Immature natural killer cell (primary cell): ENCODE measurements around the gene SPRED1. TPM values are rescaled to one million over a fixed set of nuclear protein-coding genes. Genes with fewer than 3 reads are reported as not detected.
"Not testable (repeated sequence)": the region's sequence is repeated elsewhere in the genome, so short reads cannot be mapped to it uniquely, and the experiment has no call there.

ENCODE experiments used
- DNase-seq, 3 donors: peaks; one replicate each; pipeline ENCODE4 v3.0.0; 2022; ENCODE audit warnings: mixed read lengths in 1 of 3
- H3K27ac Mint-ChIP-seq, 6 donors: one replicate each; pipeline ENCODE4 v1.8.0; 2020; ENCODE audit warnings: mixed read lengths in 6 of 6, mild to moderate bottlenecking in 5 of 6, inconsistent platforms in 4 of 6, moderate library complexity in 3 of 6
- H3K27me3 Mint-ChIP-seq, 3 donors: one replicate each; pipeline ENCODE4 v1.8.0; 2020 to 2021; ENCODE audit warnings: low read depth in 3 of 3, mild to moderate bottlenecking in 3 of 3, mixed read lengths in 3 of 3, moderate library complexity in 3 of 3, inconsistent platforms in 1 of 3
- H3K36me3 Mint-ChIP-seq, 3 donors: one replicate each; pipeline ENCODE4 v1.8.0; 2020; ENCODE audit warnings: mixed read lengths in 3 of 3, inconsistent platforms in 2 of 3, mild to moderate bottlenecking in 2 of 3
- H3K4me1 Mint-ChIP-seq, 2 donors: one replicate each; pipeline ENCODE4 v1.8.0; 2020; ENCODE audit warnings: inconsistent platforms in 2 of 2, mild to moderate bottlenecking in 2 of 2, mixed read lengths in 2 of 2, moderate library complexity in 1 of 2
- H3K4me3 Mint-ChIP-seq, 5 donors: one replicate each; pipeline ENCODE4 v1.8.0; 2020; ENCODE audit warnings: mild to moderate bottlenecking in 5 of 5, mixed read lengths in 5 of 5, inconsistent platforms in 3 of 5, moderate library complexity in 3 of 5
- H3K9me3 Mint-ChIP-seq, 6 donors: one replicate each; pipeline ENCODE4 v1.8.0; 2020; ENCODE audit warnings: mild to moderate bottlenecking in 6 of 6, mixed read lengths in 6 of 6, inconsistent platforms in 4 of 6, moderate library complexity in 3 of 6
- polyA plus RNA-seq, 3 donors: library from polyadenylated mRNA; unstranded; fragments of 300-500 nt; fragmentation: Illumina TruSeq; gene quantifications; one replicate each; pipeline ENCODE4 v1.2.3, GENCODE V29; 2021

Gene SPRED1
- polyA plus RNA-seq, 3 donors from 2014 or later, result 0.10 to 0.99 TPM; not detected in 1

DNA sequence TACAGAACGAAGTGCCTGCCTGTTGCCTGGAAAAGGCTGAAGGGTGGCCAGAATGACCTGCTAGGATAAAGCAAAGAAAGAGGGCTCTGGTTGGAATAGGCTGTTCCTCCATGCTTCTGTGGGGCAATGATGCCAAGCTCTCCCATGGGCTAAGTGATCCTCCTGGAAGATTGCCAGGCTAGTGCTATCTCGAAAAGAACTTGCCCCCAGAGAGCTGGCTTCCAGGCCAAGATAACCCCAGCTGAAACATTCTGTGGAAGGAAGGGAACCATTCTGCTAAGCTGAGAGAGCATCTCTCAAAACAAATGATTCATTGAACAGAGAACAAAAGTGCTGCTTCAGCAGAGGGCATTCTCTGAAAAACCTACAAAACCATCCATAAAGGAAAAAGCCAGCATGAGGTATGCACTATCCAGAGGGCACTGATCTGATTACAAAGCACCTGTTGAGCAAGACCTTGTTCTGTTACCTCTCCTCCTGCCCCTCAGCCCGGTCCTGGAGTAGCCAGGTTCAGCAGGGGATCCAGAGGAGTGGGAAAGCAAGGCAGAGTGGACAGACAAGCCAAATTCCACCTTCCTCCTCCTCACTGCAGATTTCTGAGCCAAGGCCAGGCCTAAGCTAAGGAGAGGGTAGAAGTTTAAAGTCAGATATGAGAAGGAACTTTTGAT, 31.9 kb upstream of the SPRED1 start:
- H3K9me3 Mint-ChIP-seq, result no peaks in the 10 kb centered on the region
- peaks cover 0 to 2% of the 10 kb centered on the region in 2 donors for H3K4me1 Mint-ChIP-seq
- H3K36me3 Mint-ChIP-seq, result no peaks in the 10 kb centered on the region
- no peak overlapping the region for H3K27ac Mint-ChIP-seq
- H3K27me3 Mint-ChIP-seq, result peaks cover 0 to 9% (median 0%) of the 10 kb centered on the region in 3 donors
- no peak overlapping the region for H3K4me3 Mint-ChIP-seq
- no peak for DNase-seq

DNA sequence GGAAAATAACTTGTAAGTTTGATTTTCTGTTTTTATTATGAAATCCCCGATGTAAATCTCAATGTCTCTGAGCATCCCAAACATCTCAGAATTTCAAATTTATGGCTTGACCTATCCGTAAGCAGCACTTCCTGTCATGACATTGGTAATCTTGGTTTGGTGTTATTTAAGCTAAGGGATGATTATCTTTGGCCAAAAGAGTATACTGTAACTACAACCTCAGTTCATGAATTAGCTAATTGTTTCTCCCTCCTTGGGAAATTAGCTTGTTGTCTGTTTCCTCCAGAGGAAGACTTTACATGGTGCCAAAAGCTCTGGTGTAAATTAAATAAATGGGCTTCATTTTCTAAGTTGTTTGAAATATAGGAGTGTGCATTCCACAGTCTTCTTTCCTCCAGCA, 28.1 kb upstream of the SPRED1 start:
- no peaks in the 10 kb centered on the region for H3K36me3 Mint-ChIP-seq
- H3K9me3 Mint-ChIP-seq, result no peaks in the 10 kb centered on the region
- H3K27ac Mint-ChIP-seq, result no peak overlapping the region
- H3K4me1 Mint-ChIP-seq, result no peaks in the 10 kb centered on the region
- H3K27me3 Mint-ChIP-seq, result peaks cover 0 to 3% (median 0%) of the 10 kb centered on the region in 3 donors
- no peak overlapping the region for H3K4me3 Mint-ChIP-seq
- DNase-seq, result no peak

DNA sequence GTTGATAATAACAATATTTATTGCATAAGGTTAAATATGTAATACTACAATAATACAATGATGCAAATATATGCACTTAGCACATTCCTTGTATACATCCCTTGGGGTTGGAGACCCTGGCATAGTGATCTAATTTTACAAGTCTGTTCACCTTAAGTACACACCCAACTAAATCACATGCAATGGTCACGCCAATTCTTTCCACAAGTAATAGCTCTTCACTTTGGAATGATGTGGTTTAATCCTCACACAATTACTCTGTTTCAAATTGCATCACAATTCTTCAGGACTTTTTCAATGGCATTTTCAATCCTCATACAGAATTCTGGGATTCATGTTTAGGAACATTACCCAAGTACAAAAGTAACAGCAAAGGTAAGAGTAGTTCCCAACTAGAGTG, 27.3 kb upstream of the SPRED1 start:
- no peaks in the 10 kb centered on the region for H3K9me3 Mint-ChIP-seq

DNA sequence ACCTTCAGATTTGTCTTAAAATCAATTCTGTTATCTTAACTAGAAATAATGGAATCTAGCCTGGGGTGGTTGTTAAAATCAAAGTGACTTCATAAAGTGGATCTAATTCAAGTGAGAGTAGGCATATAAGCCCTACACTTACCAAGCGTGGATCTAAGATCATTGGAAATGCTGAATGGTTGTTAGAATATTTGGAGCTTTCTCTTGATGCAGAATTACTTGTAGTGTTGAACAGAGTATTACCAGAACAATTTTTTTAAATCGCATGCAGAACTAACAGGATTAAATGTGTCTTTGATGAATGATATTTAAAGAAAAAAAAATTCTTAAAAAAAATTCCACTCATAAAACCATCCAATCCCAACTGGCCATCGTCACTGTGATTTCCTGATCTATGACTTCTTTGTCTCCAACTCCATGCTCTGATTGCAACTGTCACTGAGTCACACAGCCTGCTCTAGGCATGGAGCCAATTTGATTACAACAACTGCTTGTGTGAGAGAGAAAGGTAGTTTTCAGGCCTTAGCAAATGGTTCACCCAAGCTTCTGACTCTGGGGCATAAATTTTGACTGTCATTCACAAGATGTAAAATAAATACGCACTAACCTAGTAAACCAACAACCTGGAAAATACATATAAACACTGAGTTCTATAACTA, 25.9 kb upstream of the SPRED1 start:
- Mint-ChIP-seq H3K9me3 (no peaks in the 10 kb centered on the region), H3K27ac (no peak overlapping the region), H3K36me3 (no peaks in the 10 kb centered on the region), H3K4me1 (no peaks in the 10 kb centered on the region), H3K27me3 (peaks cover 0 to 7% (median 0%) of the 10 kb centered on the region in 3 donors), H3K4me3 (no peak overlapping the region)
- DNase-seq, result no peak

More for the DNA sequence above, 27.3 kb upstream of the SPRED1 start:
- Mint-ChIP-seq H3K4me1 (no peaks in the 10 kb centered on the region), H3K27ac (no peak overlapping the region), H3K4me3 (no peak overlapping the region), H3K36me3 (no peaks in the 10 kb centered on the region), H3K27me3 (peaks cover 0 to 7% (median 0%) of the 10 kb centered on the region in 3 donors)
- no peak for DNase-seq

DNA sequence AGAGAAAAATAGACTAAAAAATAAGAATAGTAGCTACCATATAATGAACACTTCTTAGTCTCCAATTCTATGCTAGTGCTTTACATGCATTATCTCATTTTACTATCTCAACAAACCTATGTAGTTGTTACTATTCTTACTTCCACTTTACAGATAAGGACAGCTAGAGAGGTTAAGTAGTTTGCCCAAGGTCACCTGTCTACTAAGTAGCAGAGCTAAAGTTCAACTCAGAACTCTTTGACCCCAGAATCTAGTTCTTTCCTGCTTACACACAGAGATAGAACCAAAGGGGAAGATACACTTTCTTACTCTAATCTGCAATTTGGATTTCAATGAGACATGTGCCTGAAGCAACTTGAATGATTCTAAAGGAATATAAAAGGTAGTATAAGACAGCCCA, 24.7 kb upstream of the SPRED1 start:
- H3K4me1 Mint-ChIP-seq, result no peaks in the 10 kb centered on the region

DNA sequence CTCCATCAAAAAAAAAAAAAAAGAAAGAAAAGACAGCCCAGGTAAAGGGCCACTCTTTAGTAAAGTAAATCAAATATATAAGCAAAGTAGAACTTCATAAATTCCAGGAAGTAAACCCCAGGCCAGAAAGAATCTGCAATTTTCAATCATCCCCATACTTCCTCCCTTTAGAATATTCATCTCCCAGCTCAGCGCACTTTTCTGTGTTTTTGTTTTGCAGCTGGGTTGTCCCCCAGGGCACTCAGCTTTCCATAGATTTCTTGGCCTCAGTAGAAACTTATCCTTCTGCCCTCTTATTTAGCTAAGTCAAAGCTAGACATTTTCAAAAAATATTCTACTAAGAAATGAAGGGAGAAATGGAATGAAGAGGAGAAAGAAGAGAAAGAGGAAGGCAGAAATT, 24.0 kb upstream of the SPRED1 start:
- Mint-ChIP-seq H3K36me3 (no peaks in the 10 kb centered on the region), H3K4me1 (no peaks in the 10 kb centered on the region), H3K4me3 (no peak overlapping the region), H3K27ac (no peak overlapping the region), H3K27me3 (peaks cover 0 to 7% (median 0%) of the 10 kb centered on the region in 3 donors), H3K9me3 (no peaks in the 10 kb centered on the region)
- DNase-seq, result no peak

More for the DNA sequence above, 24.7 kb upstream of the SPRED1 start:
- peaks cover 0 to 7% (median 0%) of the 10 kb centered on the region in 3 donors for H3K27me3 Mint-ChIP-seq
- H3K36me3 Mint-ChIP-seq, result no peaks in the 10 kb centered on the region
- H3K9me3 Mint-ChIP-seq, result no peaks in the 10 kb centered on the region
- no peak overlapping the region for H3K27ac Mint-ChIP-seq
- no peak for DNase-seq
- H3K4me3 Mint-ChIP-seq, result no peak overlapping the region

DNA sequence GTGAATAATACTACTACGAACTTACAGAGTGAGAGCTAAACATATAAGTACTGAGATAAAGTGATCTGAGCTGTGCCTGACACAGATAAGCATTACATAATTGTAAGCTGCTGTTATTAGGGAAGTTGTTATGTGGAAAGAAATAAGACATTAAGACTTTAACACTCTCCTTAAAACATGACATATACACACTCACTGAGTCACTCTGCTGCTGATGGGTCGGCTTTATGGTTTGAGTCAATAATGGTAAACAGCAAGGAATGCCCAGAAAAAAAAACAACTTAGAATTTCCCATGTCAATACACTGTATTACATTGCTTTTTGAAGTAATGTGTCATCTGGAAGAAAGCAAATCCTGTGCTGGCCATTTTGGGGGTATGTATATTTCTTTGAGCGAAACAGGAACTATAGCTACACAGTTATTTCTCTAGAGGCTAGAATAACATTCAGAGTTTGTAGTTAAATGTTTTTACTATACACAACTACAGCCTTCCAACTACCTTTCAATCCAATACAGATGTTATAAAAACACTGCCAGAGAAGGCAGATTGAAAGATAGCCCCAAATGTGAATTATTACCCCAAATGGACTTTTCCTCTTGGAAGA, 22.8 kb upstream of the SPRED1 start:
- no peak for DNase-seq
- no peak overlapping the region for H3K4me3 Mint-ChIP-seq

DNA sequence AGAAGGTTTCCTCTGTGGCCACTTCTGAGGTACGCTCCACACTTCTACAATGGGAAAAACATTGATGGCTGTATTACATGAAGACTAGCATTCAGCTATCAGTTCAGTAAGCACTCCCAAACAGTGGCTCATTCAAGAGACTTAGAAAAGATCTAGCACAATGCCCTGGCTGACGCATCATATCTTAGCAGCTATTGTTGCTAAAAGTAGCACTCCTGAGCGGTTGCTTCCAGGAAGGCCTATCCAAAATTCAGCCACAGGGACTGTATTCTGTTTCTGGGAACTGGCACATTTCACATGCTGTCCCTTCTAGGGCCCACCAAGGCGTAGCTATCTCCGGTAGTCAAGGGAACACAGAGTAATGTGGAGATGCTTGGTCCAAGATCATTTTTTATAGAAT, 21.2 kb upstream of the SPRED1 start:
- no peaks in the 10 kb centered on the region for H3K9me3 Mint-ChIP-seq
- no peaks in the 10 kb centered on the region for H3K36me3 Mint-ChIP-seq
- H3K27me3 Mint-ChIP-seq, result peaks cover 3 to 7% (median 3%) of the 10 kb centered on the region in 3 donors
- H3K4me1 Mint-ChIP-seq, result no peaks in the 10 kb centered on the region
- no peak overlapping the region for H3K4me3 Mint-ChIP-seq
- no peak for DNase-seq
- no peak overlapping the region for H3K27ac Mint-ChIP-seq

More for the DNA sequence above, 22.8 kb upstream of the SPRED1 start:
- no peaks in the 10 kb centered on the region for H3K9me3 Mint-ChIP-seq
- H3K27ac Mint-ChIP-seq, result no peak overlapping the region
- no peaks in the 10 kb centered on the region for H3K4me1 Mint-ChIP-seq
- H3K36me3 Mint-ChIP-seq, result no peaks in the 10 kb centered on the region
- H3K27me3 Mint-ChIP-seq, result peaks cover 2 to 7% (median 3%) of the 10 kb centered on the region in 3 donors

DNA sequence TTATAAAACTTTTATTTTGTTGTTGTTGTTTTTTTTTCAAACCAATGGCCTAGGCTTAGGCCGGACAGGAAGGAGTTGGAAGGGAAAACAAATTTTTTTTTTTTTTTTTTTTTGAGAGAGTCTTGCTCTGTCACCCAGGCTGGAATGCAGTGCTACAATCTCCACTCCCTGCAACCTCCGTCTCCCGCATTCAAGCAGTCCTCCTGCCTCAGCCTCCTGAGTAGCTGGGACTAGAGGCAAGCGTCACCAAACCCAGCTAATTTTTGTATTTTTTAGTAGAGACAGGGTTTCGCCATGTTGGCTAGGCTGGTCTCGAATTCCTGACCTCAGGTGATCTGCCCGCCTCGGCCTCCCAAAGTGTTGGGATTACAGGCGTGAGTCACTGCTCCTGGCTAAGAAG, 15.6 kb upstream of the SPRED1 start:
- not testable (repeated sequence) for H3K36me3 Mint-ChIP-seq, H3K4me3 Mint-ChIP-seq, DNase-seq, H3K9me3 Mint-ChIP-seq, H3K27ac Mint-ChIP-seq, H3K27me3 Mint-ChIP-seq, H3K4me1 Mint-ChIP-seq

DNA sequence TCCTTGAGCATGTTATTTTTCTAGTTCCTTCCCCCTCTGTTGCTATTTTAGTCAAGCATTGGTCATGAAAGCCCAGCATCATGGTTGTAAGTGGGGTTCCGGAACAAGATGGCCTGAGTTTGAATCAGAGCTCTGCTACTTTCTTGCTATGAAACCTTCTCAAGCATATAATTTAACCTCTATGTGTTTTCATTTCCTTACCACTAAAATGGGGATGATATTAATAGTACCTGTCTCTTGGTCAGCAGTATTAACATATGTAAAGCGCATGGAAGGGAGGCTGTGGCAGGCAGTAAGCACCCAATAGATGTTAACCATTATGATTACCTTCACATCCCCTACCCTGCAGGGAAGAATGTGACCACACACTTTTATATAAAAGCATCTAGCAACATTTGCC, 14.3 kb upstream of the SPRED1 start:
- no peaks in the 10 kb centered on the region for H3K9me3 Mint-ChIP-seq
- H3K27me3 Mint-ChIP-seq, result peaks cover 3 to 8% (median 5%) of the 10 kb centered on the region in 3 donors
- no peaks in the 10 kb centered on the region for H3K4me1 Mint-ChIP-seq
- H3K36me3 Mint-ChIP-seq, result no peaks in the 10 kb centered on the region
- no peak for DNase-seq
- H3K4me3 Mint-ChIP-seq, result no peak overlapping the region
- H3K27ac Mint-ChIP-seq, result no peak overlapping the region

DNA sequence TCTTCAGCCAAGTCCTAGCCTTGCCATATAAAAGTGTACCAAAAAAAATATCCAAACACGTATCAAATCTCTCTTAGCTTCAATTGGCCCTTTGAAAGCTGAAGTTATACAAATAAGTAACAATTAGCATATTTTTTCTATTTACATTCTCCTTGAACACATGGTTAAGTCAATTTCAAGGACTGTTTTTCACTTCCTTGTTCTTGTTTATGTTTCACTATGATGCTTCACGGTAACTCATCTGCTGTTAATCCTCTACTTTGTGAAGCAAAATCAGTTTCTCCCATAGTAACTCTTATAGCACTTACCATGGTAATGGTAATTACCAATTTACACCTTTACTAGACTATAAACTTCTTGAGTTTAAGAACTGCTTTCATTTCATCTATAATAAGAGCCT, 10.6 kb upstream of the SPRED1 start:
- Mint-ChIP-seq H3K27me3 (peaks cover 0 to 9% (median 8%) of the 10 kb centered on the region in 3 donors), H3K27ac (no peak overlapping the region), H3K36me3 (no peaks in the 10 kb centered on the region), H3K4me3 (no peak overlapping the region), H3K9me3 (no peaks in the 10 kb centered on the region), H3K4me1 (no peaks in the 10 kb centered on the region)
- no peak for DNase-seq

DNA sequence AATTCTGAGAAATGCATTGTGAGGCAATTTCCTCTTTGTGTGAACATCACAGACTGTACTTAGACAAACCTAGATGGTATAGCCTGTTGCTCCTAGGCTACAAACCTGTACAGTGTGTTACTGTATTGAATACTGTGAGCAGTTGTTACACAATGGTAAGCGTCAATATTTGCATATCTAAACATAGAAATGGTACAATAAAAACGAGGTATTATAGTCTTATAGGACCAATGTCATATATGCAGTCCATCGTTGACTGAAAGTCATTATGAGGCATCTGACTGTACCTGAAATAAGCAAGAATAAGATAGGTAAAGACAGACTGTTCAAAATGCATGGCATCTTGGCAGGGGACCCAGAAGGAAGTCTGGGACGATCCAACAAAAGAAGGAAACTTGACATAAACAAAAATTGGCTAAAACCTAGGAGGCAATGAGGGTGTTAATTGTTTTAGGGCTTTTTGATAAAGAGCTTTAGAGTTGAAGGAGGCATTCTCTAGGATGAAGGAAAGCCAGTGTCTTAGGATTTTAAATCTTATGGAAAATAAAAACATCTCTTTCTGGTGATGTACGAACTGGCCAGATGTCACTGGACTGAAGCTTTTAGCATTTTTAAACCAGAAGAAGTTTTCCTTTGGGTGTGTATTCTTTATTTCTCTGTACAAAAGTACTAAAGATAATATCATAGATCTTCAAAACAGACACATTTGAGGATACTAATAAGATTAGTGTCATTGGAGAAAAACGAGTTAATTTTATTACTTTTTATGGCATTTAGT, 9.2 kb upstream of the SPRED1 start:
- Mint-ChIP-seq H3K27ac (no peak overlapping the region), H3K4me3 (no peak overlapping the region), H3K9me3 (no peaks in the 10 kb centered on the region), H3K27me3 (peaks cover 0 to 9% (median 8%) of the 10 kb centered on the region in 3 donors), H3K36me3 (no peaks in the 10 kb centered on the region), H3K4me1 (no peaks in the 10 kb centered on the region)
- DNase-seq, result no peak

DNA sequence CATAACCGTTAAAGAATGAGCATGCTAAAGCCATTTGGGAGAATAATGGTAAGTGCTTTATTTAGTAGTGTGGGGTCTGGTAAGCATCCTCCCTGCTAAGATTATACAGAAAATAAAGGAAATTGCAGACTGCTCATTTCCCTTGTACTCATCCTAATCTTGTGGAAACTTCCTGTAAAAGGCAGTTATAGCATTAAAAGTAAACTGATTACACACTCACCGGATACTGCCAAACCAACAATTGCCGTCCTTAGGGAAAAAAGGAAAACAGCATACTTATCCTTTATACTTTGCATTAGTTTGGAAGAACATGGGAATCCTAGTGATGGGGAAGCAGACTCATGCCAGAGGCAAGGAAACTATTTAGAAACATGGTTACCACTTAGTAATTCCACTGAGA, 5.3 kb upstream of the SPRED1 start:
- Mint-ChIP-seq H3K27me3 (peaks cover 17 to 21% (median 20%) of the 10 kb centered on the region in 3 donors), H3K9me3 (no peaks in the 10 kb centered on the region), H3K4me3 (no peak overlapping the region), H3K4me1 (peaks cover 14 to 15% of the 10 kb centered on the region in 2 donors), H3K27ac (no peak overlapping the region), H3K36me3 (no peaks in the 10 kb centered on the region)
- DNase-seq, result no peak

DNA sequence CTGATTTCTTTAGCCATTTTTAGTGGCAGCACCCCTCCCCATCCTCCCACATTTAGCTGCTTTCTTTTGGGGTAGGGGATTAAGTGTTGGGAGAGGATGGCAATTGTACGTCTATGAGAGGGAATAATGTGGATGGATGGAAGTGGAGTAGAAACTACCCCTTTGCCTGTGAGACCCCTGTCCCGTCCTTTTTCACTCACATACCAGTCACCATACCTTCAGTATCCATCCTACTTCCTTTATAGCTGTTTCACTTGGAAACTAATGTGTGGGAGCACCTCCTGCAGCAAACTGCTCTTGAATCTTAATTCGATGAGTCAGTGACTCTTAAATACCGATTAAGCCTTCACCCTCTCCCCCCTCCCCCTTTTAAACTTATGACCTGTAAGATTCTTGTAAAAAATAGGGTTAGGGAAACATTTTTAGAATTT, 730 bp downstream of the SPRED1 start:
- no peaks in the 10 kb centered on the region for H3K9me3 Mint-ChIP-seq
- peaks cover 33 to 36% of the 10 kb centered on the region in 2 donors for H3K4me1 Mint-ChIP-seq
- H3K4me3 Mint-ChIP-seq, result peak overlapping the region; percentile 83 to 93 (median 89)
- peaks cover 14 to 28% (median 22%) of the 10 kb centered on the region in 3 donors for H3K27me3 Mint-ChIP-seq
- DNase-seq, result peak in 1 of 3 donors; percentile 0
- H3K27ac Mint-ChIP-seq, result peak overlapping the region in 5 of 6 donors; percentile 33 to 75 (median 53)
- H3K36me3 Mint-ChIP-seq, result no peaks in the 10 kb centered on the region
